ENCODE data around the gene SOWAHA. TPM values are rescaled to one million over a fixed set of nuclear protein-coding genes. Genes with fewer than 3 reads are reported as not detected.

SOWAHA gene
- total RNA-seq, 1 experiment from 2014 or later, result 0.20 TPM

DNA sequence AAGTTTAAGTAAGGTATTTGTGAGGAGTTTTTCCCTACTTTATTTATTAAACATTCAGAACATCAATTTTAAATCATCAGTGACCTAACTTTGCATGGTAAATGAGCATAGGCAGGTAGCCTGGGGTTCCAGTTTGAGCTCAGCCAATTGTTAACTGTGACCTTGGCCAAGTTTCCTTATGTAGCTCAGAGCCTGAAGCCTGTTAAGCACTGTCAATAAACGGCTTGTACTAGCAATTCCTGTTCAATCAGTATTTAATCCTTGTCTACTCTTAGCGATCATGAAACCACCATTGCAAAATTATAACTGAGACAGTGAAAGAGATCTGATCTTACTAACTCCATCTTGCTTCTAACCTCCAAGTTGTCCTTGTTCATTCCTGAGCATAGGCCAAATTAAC is 4.7 kb upstream of the SOWAHA start:
- H4K20me1 ChIP-seq (ENCODE audit: control insufficient read depth, insufficient read depth, insufficient read length), result no peaks in the 10 kb centered on the region
- H3K36me3 Mint-ChIP-seq (ENCODE audit: insufficient read depth in 1 of 3, low read depth in 3 of 3), result no peaks in the 10 kb centered on the region; a peak in 1 of 7 replicates
- H3K79me2 ChIP-seq (ENCODE audit: insufficient read depth, low read length), result no peaks in the 10 kb centered on the region
- no peak overlapping the region for H2AFZ ChIP-seq (ENCODE audit: low read length)
- H3K4me1 Mint-ChIP-seq, result peaks cover 13 to 26% of the 10 kb centered on the region in 2 experiments
- no peak overlapping the region for H4K91ac ChIP-seq (ENCODE audit: insufficient read length, low read depth, low read length)
- H3K18ac ChIP-seq (ENCODE audit: insufficient read length, low read depth, low read length), result no peak overlapping the region
- H3K27ac ChIP-seq (ENCODE audit: insufficient read length, low read depth, low read length), result no peak overlapping the region
- peaks cover 16% of the 10 kb centered on the region for H3K27me3 ChIP-seq (ENCODE audit: insufficient read depth, low read length)
- H3K4me2 ChIP-seq (ENCODE audit: insufficient read depth, insufficient read length, low read length), result no peak overlapping the region
- TF ChIP-seq CTCF (conservative IDR thresholded peaks at IDR 0.05), result no peak
- H3K14ac ChIP-seq (ENCODE audit: insufficient read depth, low read length), result no peak overlapping the region
- no peak overlapping the region for H3K4ac ChIP-seq (ENCODE audit: low read depth, low read length)
- no peaks in the 10 kb centered on the region for H3K23me2 ChIP-seq (ENCODE audit: insufficient read length, low read depth, low read length, poor library complexity, severe bottlenecking)
- H3K4me3 Mint-ChIP-seq, result no peak overlapping the region
- no peak overlapping the region for H3K56ac ChIP-seq (ENCODE audit: insufficient read length, low read depth, low read length)
- no peaks in the 10 kb centered on the region for H3K4me1 ChIP-seq (ENCODE audit: insufficient read depth, low read length)
- H4K8ac ChIP-seq (replicated peaks; ENCODE audit: insufficient read length, low read depth, low read length), result no peak overlapping the region
- no peaks in the 10 kb centered on the region; a peak in 1 of 5 replicates for H3K9me3 Mint-ChIP-seq
- no peak overlapping the region for H2BK120ac ChIP-seq (ENCODE audit: low read depth, low read length, poor library complexity, severe bottlenecking)
- H2BK12ac ChIP-seq (ENCODE audit: insufficient read length, low read depth, low read length), result no peak overlapping the region
- H2AK5ac ChIP-seq (ENCODE audit: insufficient read length, low read length), result no peak overlapping the region
- H4K5ac ChIP-seq (ENCODE audit: insufficient read length, low read depth, low read length), result no peak overlapping the region
- H3K79me1 ChIP-seq (ENCODE audit: insufficient read depth, low read depth, low read length, poor library complexity, severe bottlenecking), result no peaks in the 10 kb centered on the region
- no peaks in the 10 kb centered on the region for H3K9me3 ChIP-seq (ENCODE audit: control insufficient read depth, low read depth, low read length)
- no peak overlapping the region for H3T11ph ChIP-seq (ENCODE audit: low read length)
- H3K9ac ChIP-seq (ENCODE audit: extremely low read depth, insufficient read length, low read length), result no peak overlapping the region
- no peak for DNase-seq
- WGBS (ENCODE audit: extremely low coverage, insufficient read length, low lambda C conversion rate), result no CpG with 5 or more reads among the region's 2 CpGs
- H2BK20ac ChIP-seq (ENCODE audit: low read depth, low read length, poor library complexity, severe bottlenecking), result no peak overlapping the region
- H3K27ac Mint-ChIP-seq, result no peak overlapping the region
- H2BK5ac ChIP-seq (ENCODE audit: insufficient read length, low read length), result no peak overlapping the region
- no peak overlapping the region for H2BK15ac ChIP-seq (ENCODE audit: low read depth, low read length)
- H3K23ac ChIP-seq (ENCODE audit: insufficient read length, low read depth, low read length), result no peak overlapping the region
- H3K27me3 Mint-ChIP-seq (ENCODE audit: low read depth), result peaks cover 64% of the 10 kb centered on the region
